Ovary (tissue), 3 donors: ENCODE data around the gene PXT1.

ENCODE experiments used
- CTCF ChIP-seq, 3 donors: fragments of 450-650 bp in 2 of 3; fragments of 200-600 bp in 1 of 3; IDR thresholded peaks; one replicate each; pipeline versions ENCODE4 v1.5.1 to v1.8.0; 2016 to 2022; ENCODE audit warnings: antibody characterized with exemption in 3 of 3, mild to moderate bottlenecking in 1 of 3
- EP300 ChIP-seq: sonication (generic); formaldehyde crosslinking; IDR thresholded peaks from one replicate; pipeline ENCODE4 v1.6.1; 2017; ENCODE audit warnings: antibody characterized with exemption
- POLR2A ChIP-seq: fragments of 450-650 bp; IDR thresholded peaks from one replicate; pipeline ENCODE4 v1.6.1; 2017; ENCODE audit warnings: antibody characterized with exemption, mild to moderate bottlenecking, moderate library complexity
- donor health status: DM: no; HTN: no; CAD: no.

- TF ChIP-seq CTCF (IDR thresholded peaks at IDR 0.05) = no peak
- TF ChIP-seq POLR2A = no peak
- no peak for TF ChIP-seq EP300
Measured at GRCh38 chr6:36389353-36389752, 53.3 kb downstream of the PXT1 start.
